OCI-LY3 (cell line): Measurements from ENCODE around the gene SLC25A21.

ENCODE experiments used
- H2AFZ ChIP-seq: fragments of 200-600, 300-600 bp; shearing (Covaris generic); 2 replicates; pipeline ENCODE4 v1.6.0; 2014; ENCODE audit warnings: antibody characterized with exemption, low read depth, low read length
- H3K27ac ChIP-seq: fragments of 200-600, 300-600 bp; sonication (generic); 2 replicates; pipeline ENCODE4 v1.5.1; 2014; ENCODE audit warnings: mild to moderate bottlenecking, low read length, moderate library complexity, mixed read lengths
- H3K27me3 ChIP-seq: fragments of 200-600, 300-600 bp; sonication (generic); 2 replicates; pipeline ENCODE4 v1.6.1; 2014; ENCODE audit warnings: low read depth, low read length, mixed read lengths
- H3K36me3 ChIP-seq: fragments of 200-600, 300-600 bp; sonication (generic); replicated peaks from 2 replicates; pipeline ENCODE3; 2014; ENCODE audit warnings: low read depth, low read length, mixed read lengths
- H3K4me1 ChIP-seq: fragments of 300-600, 200-600 bp; sonication (generic); 2 replicates; pipeline ENCODE4 v1.6.1; 2014; ENCODE audit warnings: low read length, mixed read lengths
- H3K4me2 ChIP-seq: fragments of 200-600, 300-600 bp; sonication (generic); 2 replicates; pipeline ENCODE4 v1.6.1; 2014; ENCODE audit warnings: low read length, mixed read lengths
- H3K4me3 ChIP-seq: fragments of 300-600, 200-600 bp; sonication (generic); 2 replicates; pipeline ENCODE4 v1.5.1; 2014; ENCODE audit warnings: antibody characterized with exemption, mild to moderate bottlenecking, low read length, moderate library complexity
- H3K79me2 ChIP-seq: fragments of 300-600, 200-600 bp; shearing (Covaris generic); 2 replicates; pipeline ENCODE4 v1.6.1; 2014; ENCODE audit warnings: mild to moderate bottlenecking, low read length, mixed read lengths
- H3K9ac ChIP-seq: fragments of 300-600, 200-600 bp; shearing (Covaris generic); 2 replicates; pipeline ENCODE4 v1.6.0; 2014; ENCODE audit warnings: mild to moderate bottlenecking, low read length, moderate library complexity
- H3K9me3 ChIP-seq: fragments of 200-600, 300-600 bp; shearing (Covaris generic); 2 replicates; pipeline ENCODE4 v1.6.1; 2014; ENCODE audit warnings: low read length, mixed read lengths; ENCODE audit not compliant: insufficient read depth
- H4K20me1 ChIP-seq: fragments of 200-600, 300-600 bp; sonication (generic); 2 replicates; pipeline ENCODE4 v1.6.1; 2016; ENCODE audit warnings: low read length, mixed read lengths; ENCODE audit not compliant: insufficient read depth
- CTCF ChIP-seq: fragments of 200-600, 300-600 bp; sonication (generic); IDR thresholded peaks from 2 replicates; pipeline ENCODE4 v1.5.1; 2014; ENCODE audit warnings: antibody characterized with exemption, low read length, low read depth
- EZH2phosphoT487 ChIP-seq: fragments of 200-600 bp; shearing (Covaris generic); IDR thresholded peaks from 2 replicates; pipeline ENCODE4 v1.6.1; 2018; ENCODE audit warnings: antibody characterized with exemption, mixed run types, low read depth

The SLC25A21 gene

GRCh38 chr14:36748610-36749213 is 423.7 kb downstream of the SLC25A21 start:
- Histone ChIP-seq H3K79me2 (no peaks in the 10 kb centered on the region), H3K4me1 (no peaks in the 10 kb centered on the region), H2AFZ (no peak overlapping the region), H3K27me3 (no peaks in the 10 kb centered on the region), H3K4me2 (no peak overlapping the region), H3K27ac (no peak overlapping the region), H3K36me3 (no peaks in the 10 kb centered on the region), H4K20me1 (no peaks in the 10 kb centered on the region), H3K4me3 (no peak overlapping the region), H3K9me3 (0 out of 2 replicates have a peak, but pooled peaks cover 4% of the 10 kb centered on the region), H3K9ac (no peak overlapping the region)
- TF ChIP-seq CTCF (no peak), EZH2phosphoT487 (no peak)

- no peaks in the 10 kb centered on the region for H3K79me2 ChIP-seq
- no peaks in the 10 kb centered on the region for H3K27me3 ChIP-seq
- peak; percentile 78 for TF ChIP-seq CTCF
- no peak for TF ChIP-seq EZH2phosphoT487
- no peak overlapping the region for H3K4me3 ChIP-seq
- peak overlapping the region; percentile 36 for H3K4me2 ChIP-seq
- no peak overlapping the region; the same call in 1 of the 2 replicates for H2AFZ ChIP-seq
- H3K36me3 ChIP-seq, result no peaks in the 10 kb centered on the region
- H4K20me1 ChIP-seq, result no peaks in the 10 kb centered on the region
- no peak overlapping the region for H3K27ac ChIP-seq
- no peaks in the 10 kb centered on the region for H3K4me1 ChIP-seq
- H3K9ac ChIP-seq, result no peak overlapping the region
- no peaks in the 10 kb centered on the region for H3K9me3 ChIP-seq
Observed at GRCh38 chr14:36747411-36748184, 424.8 kb downstream of the SLC25A21 start.

- TF ChIP-seq EZH2phosphoT487 (no peak), CTCF (no peak)
Observed at GRCh38 chr14:36746872-36747271, 425.5 kb downstream of the SLC25A21 start.

GRCh38 chr14:36741858-36742257 is 430.5 kb downstream of the SLC25A21 start:
- no peak overlapping the region for H3K27ac ChIP-seq
- no peaks in the 10 kb centered on the region for H3K27me3 ChIP-seq
- no peak overlapping the region for H3K4me2 ChIP-seq
- no peaks in the 10 kb centered on the region for H3K9me3 ChIP-seq
- no peaks in the 10 kb centered on the region for H3K36me3 ChIP-seq
- H3K79me2 ChIP-seq, result no peaks in the 10 kb centered on the region
- H3K9ac ChIP-seq, result no peak overlapping the region
- H2AFZ ChIP-seq, result no peak overlapping the region
- H3K4me1 ChIP-seq, result no peaks in the 10 kb centered on the region
- no peak overlapping the region for H3K4me3 ChIP-seq
- no peak for TF ChIP-seq EZH2phosphoT487
- no peak for TF ChIP-seq CTCF
- H4K20me1 ChIP-seq, result no peaks in the 10 kb centered on the region

More at GRCh38 chr14:36746872-36747271, 425.5 kb downstream of the SLC25A21 start:
- no peaks in the 10 kb centered on the region for H3K36me3 ChIP-seq
- H3K4me3 ChIP-seq, result no peak overlapping the region
- H3K27ac ChIP-seq, result no peak overlapping the region
- H3K79me2 ChIP-seq, result no peaks in the 10 kb centered on the region
- no peak overlapping the region for H2AFZ ChIP-seq
- no peaks in the 10 kb centered on the region for H3K9me3 ChIP-seq
- H4K20me1 ChIP-seq, result no peaks in the 10 kb centered on the region
- no peaks in the 10 kb centered on the region for H3K27me3 ChIP-seq
- no peak overlapping the region for H3K4me2 ChIP-seq
- H3K4me1 ChIP-seq, result no peaks in the 10 kb centered on the region
- no peak overlapping the region for H3K9ac ChIP-seq
